A673 (cell line): ENCODE measurements around the gene CEP41.

Experiments
- EZH2 ChIP-seq: fragments of 200-600 bp; sonication (generic); IDR thresholded peaks from 2 replicates; pipeline ENCODE4 v1.6.1; 2017; ENCODE audit warnings: borderline replicate concordance, low read depth, mild to moderate bottlenecking, mixed read lengths, antibody characterized with exemption, low read length; ENCODE audit not compliant: poor library complexity, severe bottlenecking
- TF ChIP-seq, protein P1 (sequence below): fragments of 300-800, 200-600 bp; sonication (generic); conservative IDR thresholded peaks from 2 replicates; pipeline ENCODE4 v1.5.1; 2017; ENCODE audit warnings: low read depth, mild to moderate bottlenecking, antibody characterized with exemption, low read length, moderate library complexity, mixed read lengths

DNA sequence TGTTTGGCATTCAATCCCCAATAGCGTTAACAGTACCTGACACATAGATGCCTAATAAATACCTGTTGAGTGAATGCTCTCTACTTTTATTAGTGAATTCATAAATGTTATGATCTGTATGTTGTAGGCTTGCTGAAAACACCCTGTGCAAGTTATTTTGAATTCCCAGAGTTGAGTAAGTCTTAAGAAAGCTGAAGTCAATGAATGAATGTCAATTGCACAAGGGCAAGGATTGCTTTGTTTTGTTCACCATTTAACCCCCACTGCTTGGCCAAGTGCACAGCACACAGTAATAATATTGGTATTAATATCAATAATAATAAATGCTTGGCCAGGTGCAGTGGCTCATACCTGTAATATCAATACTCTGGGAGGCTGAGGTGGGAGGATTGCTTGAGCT, 50.3 kb downstream of the CEP41 start:
- TF ChIP-seq, protein P1, sequence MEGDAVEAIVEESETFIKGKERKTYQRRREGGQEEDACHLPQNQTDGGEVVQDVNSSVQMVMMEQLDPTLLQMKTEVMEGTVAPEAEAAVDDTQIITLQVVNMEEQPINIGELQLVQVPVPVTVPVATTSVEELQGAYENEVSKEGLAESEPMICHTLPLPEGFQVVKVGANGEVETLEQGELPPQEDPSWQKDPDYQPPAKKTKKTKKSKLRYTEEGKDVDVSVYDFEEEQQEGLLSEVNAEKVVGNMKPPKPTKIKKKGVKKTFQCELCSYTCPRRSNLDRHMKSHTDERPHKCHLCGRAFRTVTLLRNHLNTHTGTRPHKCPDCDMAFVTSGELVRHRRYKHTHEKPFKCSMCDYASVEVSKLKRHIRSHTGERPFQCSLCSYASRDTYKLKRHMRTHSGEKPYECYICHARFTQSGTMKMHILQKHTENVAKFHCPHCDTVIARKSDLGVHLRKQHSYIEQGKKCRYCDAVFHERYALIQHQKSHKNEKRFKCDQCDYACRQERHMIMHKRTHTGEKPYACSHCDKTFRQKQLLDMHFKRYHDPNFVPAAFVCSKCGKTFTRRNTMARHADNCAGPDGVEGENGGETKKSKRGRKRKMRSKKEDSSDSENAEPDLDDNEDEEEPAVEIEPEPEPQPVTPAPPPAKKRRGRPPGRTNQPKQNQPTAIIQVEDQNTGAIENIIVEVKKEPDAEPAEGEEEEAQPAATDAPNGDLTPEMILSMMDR: no peak
- no peak for TF ChIP-seq EZH2
